ENCODE measurements around the gene SRR.
"Not testable (repeated sequence)": the region's sequence is repeated elsewhere in the genome, so short reads cannot be mapped to it uniquely, and the experiment has no call there.

Gene SRR, protein sequence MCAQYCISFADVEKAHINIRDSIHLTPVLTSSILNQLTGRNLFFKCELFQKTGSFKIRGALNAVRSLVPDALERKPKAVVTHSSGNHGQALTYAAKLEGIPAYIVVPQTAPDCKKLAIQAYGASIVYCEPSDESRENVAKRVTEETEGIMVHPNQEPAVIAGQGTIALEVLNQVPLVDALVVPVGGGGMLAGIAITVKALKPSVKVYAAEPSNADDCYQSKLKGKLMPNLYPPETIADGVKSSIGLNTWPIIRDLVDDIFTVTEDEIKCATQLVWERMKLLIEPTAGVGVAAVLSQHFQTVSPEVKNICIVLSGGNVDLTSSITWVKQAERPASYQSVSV

DNA sequence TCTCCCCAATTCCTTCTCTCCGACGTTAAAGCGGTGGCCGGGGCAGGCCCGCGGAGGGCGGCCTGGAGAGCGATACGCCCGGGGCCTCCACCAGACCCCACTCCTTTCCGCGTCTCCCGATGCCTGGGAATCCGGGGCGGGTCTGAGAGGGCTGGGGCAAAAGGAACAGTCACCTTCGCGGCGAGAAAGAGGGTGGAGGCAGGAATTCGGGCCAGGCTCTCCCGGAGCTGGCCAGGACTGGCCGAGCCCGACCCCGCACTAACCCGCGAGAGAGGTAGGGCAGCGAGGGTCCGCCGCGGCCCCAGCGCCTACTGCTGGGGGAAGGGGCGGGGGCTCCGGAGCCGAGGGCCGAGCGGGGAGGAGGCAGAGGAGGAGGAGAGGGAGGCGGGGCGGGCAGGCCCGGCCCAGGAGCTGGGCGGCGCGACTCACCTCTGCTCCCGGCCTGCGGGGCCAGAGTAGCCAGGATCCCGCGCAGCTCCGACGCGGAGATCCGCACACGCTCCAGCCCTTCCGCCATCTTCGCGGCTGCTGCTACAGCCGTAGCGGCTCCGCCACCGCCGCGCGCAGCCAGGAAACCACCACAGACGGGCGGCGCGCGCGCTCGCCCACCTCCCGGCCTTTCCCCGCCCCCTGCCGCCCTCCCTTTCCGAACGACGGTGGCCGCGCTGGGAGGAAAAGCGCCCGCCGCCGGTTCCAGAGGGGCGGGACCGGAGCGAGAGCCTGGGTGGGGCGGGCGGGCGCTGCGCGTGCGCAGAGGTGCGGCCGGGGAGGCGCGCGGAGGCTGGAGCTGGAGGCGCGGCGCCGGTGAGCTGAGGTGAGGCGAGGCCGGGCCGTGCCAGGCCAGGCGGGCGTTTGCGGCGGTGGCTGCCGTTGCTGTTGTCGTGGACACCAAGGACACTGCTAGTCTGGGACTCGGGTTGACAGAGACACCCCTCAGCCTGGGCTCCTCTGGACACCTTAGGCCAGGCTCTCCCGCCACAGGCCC, at the start of gene SRR, which contains the start of gene SMG6:
SRR (plus strand) TSS at position 747 of the 985 bp plus-strand sequence. CDS start 11,611 bp downstream, outside the sequence.
SMG6 (minus strand) TSS at position 582 of the 985 bp plus-strand sequence; CDS start at position 517, 65 bp downstream.
- DNase-seq (ENCODE audit: low read depth, low spot score) = peak; percentile 92
- in situ Hi-C loops (cut with HindIII; ENCODE audit: low sequenced_read_pairs) = no loop called here
- H3K4me3 ChIP-seq (ENCODE audit: low read depth, low read length) = peak within 1 kb of the TSS; percentile 82
- no peak for TF ChIP-seq CTCF (IDR thresholded peaks at IDR 0.05; ENCODE audit: low read depth, low read length)

GRCh38 chr17:2258830-2259229, 44.9 kb upstream of the SRR start:
- H3K4me3 ChIP-seq (ENCODE audit: low read depth, low read length); DNase-seq (ENCODE audit: low read depth, low spot score); in situ Hi-C loops (cut with HindIII; ENCODE audit: low sequenced_read_pairs): not testable (repeated sequence)

DNA sequence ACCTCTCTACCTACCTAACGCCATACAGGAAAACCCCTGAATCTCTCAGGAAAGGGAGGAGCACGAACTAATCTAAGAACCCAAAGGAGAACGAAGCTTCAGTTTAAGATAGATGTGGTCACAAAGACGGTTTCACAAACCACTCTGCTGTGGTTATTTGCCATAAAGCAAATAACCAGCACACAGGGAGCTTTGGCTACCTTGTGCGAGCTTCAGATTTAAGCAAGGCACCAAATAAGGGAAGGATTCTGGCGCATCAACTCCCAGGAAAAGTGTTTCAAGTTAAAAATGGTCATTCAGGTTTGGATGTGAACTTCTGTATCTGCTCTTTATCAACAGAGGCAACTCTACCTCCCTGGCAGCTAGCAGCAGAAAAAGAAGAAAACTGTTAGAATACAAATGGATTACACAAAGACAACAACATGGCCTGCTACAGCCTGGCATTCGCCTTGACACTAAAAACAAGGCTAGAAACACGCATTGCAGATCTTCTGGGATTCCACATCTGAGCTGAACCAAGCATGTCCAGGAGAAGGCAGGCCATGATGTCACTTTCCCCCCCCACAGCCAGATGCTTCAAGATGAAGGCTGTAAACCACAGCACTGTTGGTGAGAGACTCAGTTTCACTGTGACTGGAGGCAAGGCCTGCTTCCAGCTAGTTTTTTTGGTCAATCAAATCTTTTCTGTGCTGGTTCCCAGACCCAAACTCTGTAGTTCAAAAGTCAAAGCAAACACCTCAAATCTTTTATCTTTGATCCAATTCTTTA, 43.8 kb upstream of the SRR start:
- no peak overlapping the region for H3K4me3 ChIP-seq (ENCODE audit: low read depth, low read length)
- in situ Hi-C loops (cut with HindIII; ENCODE audit: low sequenced_read_pairs) = no loop called here
- no peak for TF ChIP-seq CTCF (IDR thresholded peaks at IDR 0.05; ENCODE audit: low read depth, low read length)
- DNase-seq (ENCODE audit: low read depth, low spot score) = peak; percentile 54

DNA sequence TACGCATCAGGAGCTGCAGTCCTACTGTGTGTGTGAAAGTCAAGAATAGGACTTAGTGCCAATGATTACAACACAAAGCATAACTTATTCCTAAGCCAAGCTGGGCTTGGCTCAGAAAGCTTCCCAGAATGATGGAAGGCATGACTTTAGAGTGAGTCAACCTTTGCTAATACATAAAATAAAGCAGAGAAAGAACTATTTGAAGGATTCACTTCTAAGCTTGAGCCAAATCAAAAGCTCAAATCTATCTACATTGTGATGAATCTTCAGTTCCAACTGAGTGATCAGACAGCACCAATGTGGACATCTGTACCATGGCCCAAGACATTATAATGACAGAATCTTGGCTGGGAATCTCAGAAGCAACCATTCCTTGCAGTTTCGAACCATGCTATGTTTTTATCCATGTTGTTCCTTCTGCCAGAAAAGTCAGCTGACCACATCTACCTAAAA, 41.6 kb upstream of the SRR start:
- H3K4me3 ChIP-seq (ENCODE audit: low read depth, low read length) = no peak overlapping the region
- peak; percentile 84 for DNase-seq (ENCODE audit: low read depth, low spot score)
- no peak for TF ChIP-seq CTCF (IDR thresholded peaks at IDR 0.05; ENCODE audit: low read depth, low read length)
- in situ Hi-C loops (cut with HindIII; ENCODE audit: low sequenced_read_pairs) = no loop called here

DNA sequence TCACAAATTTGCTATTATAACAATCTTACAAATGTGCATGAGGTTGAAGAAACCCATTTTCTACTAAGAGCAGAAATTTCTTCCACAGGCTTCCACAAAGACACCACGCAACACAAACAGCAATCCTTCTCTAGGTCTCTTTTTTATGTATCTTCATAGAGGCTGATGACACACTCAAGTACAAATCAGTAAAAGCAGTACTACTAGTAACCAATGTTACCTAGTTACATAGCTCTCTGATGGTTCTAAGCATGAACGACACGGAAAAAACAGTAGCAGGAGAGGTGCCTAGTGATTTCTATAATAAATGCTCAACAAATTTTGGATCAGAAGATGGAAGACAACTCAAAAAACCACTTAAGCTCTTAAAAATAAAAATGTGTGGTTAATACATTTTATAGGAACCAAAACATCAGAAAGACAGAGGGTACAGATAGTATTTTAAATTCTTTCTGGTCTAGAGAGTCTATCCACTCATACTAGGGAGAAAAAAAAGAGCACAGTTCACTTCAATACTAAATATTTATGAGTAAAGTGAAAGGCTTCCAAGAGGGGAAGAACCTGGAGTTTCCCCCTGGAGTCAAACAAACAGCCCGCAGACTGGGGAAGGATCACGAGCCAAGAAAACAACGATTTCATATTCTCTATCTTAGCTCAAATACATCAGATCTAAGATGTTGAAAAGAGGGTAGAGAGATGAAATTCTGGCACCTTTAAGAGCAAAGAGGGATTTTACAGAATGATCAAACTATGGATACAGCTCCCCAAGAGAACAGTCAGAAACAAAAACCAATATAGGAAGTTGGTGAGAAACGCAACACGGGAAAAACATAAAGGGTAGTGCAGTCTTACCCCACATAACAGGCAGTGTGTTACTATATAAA, 40.3 kb upstream of the SRR start:
- no peak overlapping the region for H3K4me3 ChIP-seq (ENCODE audit: low read depth, low read length)
- peak; percentile 57 for DNase-seq (ENCODE audit: low read depth, low spot score)
- in situ Hi-C loops (cut with HindIII; ENCODE audit: low sequenced_read_pairs) = no loop called here
- no peak for TF ChIP-seq CTCF (IDR thresholded peaks at IDR 0.05; ENCODE audit: low read depth, low read length)

Measured in astrocyte of the spinal cord (primary cell).